ENCODE measurements around the gene PIP5K1A.

PIP5K1A gene

DNA sequence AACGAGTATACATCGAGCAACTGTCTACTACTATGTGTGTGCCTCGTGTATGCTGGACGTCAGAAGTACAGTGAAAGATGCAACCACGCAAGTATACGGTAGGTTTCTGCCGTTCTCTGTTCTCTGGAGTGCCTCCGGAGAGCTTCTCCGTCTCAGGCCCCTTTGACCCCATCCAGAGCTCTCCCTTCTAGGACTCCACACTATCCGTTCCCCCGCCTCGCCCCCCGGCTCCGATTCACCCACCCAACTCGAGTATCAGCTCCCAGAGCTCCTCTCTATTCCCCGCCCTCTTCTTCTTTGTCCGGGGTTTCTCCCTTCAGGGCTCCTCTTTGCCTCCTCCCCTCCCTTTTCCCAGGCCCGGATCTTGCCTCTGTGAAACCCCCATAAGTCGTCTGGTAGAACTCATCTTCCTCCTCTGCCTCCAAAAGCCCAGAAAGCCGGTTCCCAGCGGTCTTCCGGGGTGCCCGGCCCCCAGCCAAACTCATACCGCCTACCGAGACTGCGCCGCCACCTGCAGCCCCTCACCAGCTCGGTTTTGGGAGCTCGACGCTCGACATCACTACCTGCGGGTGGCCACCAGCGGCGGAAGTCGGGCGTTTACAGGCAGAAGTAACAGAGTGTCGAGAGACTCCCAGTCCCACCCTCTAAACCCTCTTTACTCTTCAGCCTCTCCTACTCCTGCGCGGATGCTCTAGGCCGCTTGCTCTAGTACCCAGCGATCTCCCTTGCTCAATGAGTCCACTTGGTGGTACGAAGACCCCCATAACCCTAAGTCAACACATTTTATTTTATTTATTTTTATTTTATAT lies 8.5 kb upstream of the PIP5K1A start, which contains the start of gene VPS72 (continued):
- TF ChIP-seq, protein P1, sequence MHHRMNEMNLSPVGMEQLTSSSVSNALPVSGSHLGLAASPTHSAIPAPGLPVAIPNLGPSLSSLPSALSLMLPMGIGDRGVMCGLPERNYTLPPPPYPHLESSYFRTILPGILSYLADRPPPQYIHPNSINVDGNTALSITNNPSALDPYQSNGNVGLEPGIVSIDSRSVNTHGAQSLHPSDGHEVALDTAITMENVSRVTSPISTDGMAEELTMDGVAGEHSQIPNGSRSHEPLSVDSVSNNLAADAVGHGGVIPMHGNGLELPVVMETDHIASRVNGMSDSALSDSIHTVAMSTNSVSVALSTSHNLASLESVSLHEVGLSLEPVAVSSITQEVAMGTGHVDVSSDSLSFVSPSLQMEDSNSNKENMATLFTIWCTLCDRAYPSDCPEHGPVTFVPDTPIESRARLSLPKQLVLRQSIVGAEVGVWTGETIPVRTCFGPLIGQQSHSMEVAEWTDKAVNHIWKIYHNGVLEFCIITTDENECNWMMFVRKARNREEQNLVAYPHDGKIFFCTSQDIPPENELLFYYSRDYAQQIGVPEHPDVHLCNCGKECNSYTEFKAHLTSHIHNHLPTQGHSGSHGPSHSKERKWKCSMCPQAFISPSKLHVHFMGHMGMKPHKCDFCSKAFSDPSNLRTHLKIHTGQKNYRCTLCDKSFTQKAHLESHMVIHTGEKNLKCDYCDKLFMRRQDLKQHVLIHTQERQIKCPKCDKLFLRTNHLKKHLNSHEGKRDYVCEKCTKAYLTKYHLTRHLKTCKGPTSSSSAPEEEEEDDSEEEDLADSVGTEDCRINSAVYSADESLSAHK (tag by site-specific recombination; IDR thresholded peaks at IDR 0.05): no peak
- TF ChIP-seq HOXA7 (CRISPR knock-in tag; IDR thresholded peaks at IDR 0.05; ENCODE audit: borderline replicate concordance) (no peak), ZNF24 (tag by site-specific recombination; IDR thresholded peaks at IDR 0.05) (peak; percentile 87; the same call in 1 of the 2 replicates), ZNF132 (tag by site-specific recombination; IDR thresholded peaks at IDR 0.05; ENCODE audit: borderline replicate concordance) (no peak), ZNF548 (tag by site-specific recombination; IDR thresholded peaks at IDR 0.05) (no peak), ZNF292 (tag by site-specific recombination; IDR thresholded peaks at IDR 0.05; ENCODE audit: borderline replicate concordance, low read depth) (no peak), ZNF140 (tag by site-specific recombination; IDR thresholded peaks at IDR 0.05) (no peak), EGR2 (tag by site-specific recombination; IDR thresholded peaks at IDR 0.05; ENCODE audit: low read depth) (no peak)
- TF ChIP-seq, protein P2, sequence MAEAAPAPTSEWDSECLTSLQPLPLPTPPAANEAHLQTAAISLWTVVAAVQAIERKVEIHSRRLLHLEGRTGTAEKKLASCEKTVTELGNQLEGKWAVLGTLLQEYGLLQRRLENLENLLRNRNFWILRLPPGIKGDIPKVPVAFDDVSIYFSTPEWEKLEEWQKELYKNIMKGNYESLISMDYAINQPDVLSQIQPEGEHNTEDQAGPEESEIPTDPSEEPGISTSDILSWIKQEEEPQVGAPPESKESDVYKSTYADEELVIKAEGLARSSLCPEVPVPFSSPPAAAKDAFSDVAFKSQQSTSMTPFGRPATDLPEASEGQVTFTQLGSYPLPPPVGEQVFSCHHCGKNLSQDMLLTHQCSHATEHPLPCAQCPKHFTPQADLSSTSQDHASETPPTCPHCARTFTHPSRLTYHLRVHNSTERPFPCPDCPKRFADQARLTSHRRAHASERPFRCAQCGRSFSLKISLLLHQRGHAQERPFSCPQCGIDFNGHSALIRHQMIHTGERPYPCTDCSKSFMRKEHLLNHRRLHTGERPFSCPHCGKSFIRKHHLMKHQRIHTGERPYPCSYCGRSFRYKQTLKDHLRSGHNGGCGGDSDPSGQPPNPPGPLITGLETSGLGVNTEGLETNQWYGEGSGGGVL (tag by site-specific recombination; IDR thresholded peaks at IDR 0.05): peak; percentile 40; the same call in 1 of the 2 replicates

DNA sequence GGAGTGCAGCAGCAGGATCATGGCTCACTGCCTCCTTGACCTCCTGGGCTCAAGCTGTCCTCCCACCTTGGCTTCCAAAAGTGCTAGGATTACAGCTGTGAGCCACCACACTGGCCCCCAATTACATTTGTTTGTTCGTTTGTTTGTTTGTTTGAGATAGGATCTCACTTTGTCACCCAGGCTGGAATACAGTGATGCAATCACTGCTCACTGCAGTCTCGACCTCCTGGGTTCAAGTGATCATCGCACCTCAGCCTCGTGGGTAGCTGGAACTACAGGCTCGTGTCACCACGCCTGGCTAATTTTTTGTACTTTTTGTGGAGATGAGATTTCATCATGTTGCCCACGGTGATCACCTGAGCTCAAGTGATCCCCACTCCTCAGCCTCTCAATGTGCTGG lies 6.3 kb upstream of the PIP5K1A start:
- H3K4me1 ChIP-seq (ENCODE audit: control insufficient read depth, insufficient read depth, low read length): no peaks in the 10 kb centered on the region
- H3K27ac ChIP-seq (ENCODE audit: extremely low read depth, low read depth, low read length): no peak overlapping the region
- no peak overlapping the region for H3K4me3 ChIP-seq (ENCODE audit: low read depth, low read length)
- TF ChIP-seq ZNF239 (tag by site-specific recombination; IDR thresholded peaks at IDR 0.05) (no peak), ZNF610 (tag by site-specific recombination; IDR thresholded peaks at IDR 0.05; ENCODE audit: borderline replicate concordance) (no peak), ZNF274 (IDR thresholded peaks at IDR 0.05; ENCODE audit: low read length) (no peak), ZNF274 (tag by site-specific recombination; IDR thresholded peaks at IDR 0.05; ENCODE audit: borderline replicate concordance) (no peak), MZF1 (tag by site-specific recombination; IDR thresholded peaks at IDR 0.05; ENCODE audit: borderline replicate concordance) (no peak), REPIN1 (tag by site-specific recombination; IDR thresholded peaks at IDR 0.05; ENCODE audit: low read depth) (no peak), ZNF510 (tag by site-specific recombination; IDR thresholded peaks at IDR 0.05; ENCODE audit: insufficient replicate concordance) (no peak)
- TF ChIP-seq, protein P3, sequence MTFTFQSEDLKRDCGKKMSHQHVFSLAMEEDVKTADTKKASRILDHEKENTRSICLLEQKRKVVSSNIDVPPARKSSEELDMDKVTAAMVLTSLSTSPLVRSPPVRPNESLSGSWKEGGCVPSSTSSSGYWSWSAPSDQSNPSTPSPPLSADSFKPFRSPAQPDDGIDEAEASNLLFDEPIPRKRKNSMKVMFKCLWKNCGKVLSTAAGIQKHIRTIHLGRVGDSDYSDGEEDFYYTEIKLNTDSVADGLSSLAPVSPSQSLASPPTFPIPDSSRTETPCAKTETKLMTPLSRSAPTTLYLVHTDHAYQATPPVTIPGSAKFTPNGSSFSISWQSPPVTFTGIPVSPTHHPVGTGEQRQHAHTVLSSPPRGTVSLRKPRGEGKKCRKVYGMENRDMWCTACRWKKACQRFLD (tag by site-specific recombination; IDR thresholded peaks at IDR 0.05): no peak
- POLR2A ChIA-PET: no interaction called here
- H3K9me3 ChIP-seq (ENCODE audit: control insufficient read depth, insufficient read depth, low read depth, low read length): no peaks in the 10 kb centered on the region
- CTCF ChIA-PET: interaction anchor here (1.1 kb wide), 2 partner anchors 17 to 62 kb away, joined by 4 to 6 read pairs; partner anchors contain the start of gene PSMD4
- peaks cover 0 to 1% of the 10 kb centered on the region in 2 experiments; a peak in 1 of 3 replicates for H3K36me3 ChIP-seq (ENCODE audit: control insufficient read depth in 2 of 2, insufficient read depth in 1 of 2, low read length in 2 of 2)

DNA sequence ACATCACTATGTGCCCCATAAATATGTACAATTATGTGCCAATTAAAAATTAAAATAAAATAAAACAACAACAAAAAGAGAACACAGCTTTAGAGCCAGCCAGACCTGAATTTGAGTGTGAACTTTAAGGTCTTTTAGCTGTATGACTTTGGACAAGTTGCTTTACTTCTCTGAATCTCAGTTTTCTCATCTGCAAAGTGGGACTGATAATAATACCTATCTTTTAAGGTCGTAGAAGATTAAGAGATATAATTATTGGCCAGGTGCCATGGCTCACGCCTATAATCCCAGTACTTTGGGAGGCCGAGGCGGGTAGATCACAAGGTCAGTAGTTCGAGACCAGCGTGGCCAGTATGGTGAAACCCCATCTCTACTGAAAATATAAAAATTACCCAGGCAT lies 5.0 kb upstream of the PIP5K1A start:
- H3K9me3 ChIP-seq (ENCODE audit: control insufficient read depth, insufficient read depth, low read depth, low read length): no peaks in the 10 kb centered on the region
- ChIA-PET POLR2A (no interaction called here), CTCF (interaction anchor here (0.7 to 1.3 kb wide), 3 partner anchors 34 to 134 kb away, joined by 3 to 6 read pairs (median 3); partner anchors contain the start of gene CDC42SE1)
- no peaks in the 10 kb centered on the region for H3K4me1 ChIP-seq (ENCODE audit: control insufficient read depth, insufficient read depth, low read length)
- H3K27ac ChIP-seq (ENCODE audit: extremely low read depth, low read depth, low read length): no peak overlapping the region
- H3K4me3 ChIP-seq (ENCODE audit: low read depth, low read length): no peak overlapping the region
- TF ChIP-seq, protein P4, sequence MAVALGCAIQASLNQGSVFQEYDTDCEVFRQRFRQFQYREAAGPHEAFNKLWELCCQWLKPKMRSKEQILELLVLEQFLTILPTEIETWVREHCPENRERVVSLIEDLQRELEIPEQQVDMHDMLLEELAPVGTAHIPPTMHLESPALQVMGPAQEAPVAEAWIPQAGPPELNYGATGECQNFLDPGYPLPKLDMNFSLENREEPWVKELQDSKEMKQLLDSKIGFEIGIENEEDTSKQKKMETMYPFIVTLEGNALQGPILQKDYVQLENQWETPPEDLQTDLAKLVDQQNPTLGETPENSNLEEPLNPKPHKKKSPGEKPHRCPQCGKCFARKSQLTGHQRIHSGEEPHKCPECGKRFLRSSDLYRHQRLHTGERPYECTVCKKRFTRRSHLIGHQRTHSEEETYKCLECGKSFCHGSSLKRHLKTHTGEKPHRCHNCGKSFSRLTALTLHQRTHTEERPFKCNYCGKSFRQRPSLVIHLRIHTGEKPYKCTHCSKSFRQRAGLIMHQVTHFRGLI (tag by site-specific recombination; IDR thresholded peaks at IDR 0.05): no peak
- TF ChIP-seq ZNF792 (tag by site-specific recombination; IDR thresholded peaks at IDR 0.05) (no peak), ZNF660 (tag by site-specific recombination; IDR thresholded peaks at IDR 0.05) (no peak)
- no peaks in the 10 kb centered on the region for H3K36me3 ChIP-seq (ENCODE audit: control insufficient read depth in 2 of 2, insufficient read depth in 1 of 2, low read length in 2 of 2)
